Measurements from ENCODE around the gene TMEM125. TPM values are rescaled to one million over a fixed set of nuclear protein-coding genes. Genes with fewer than 3 reads are reported as not detected.

The TMEM125 gene
- total RNA-seq, 4 donors from 2014 or later: 0.24 to 1.0 TPM; not detected in 2

- TF ChIP-seq CTCF (IDR thresholded peaks at IDR 0.05): no peak
- no peak for ATAC-seq (ENCODE audit: low FRiP score)
Measured at GRCh38 chr1:43246466-43247213, 23.1 kb upstream of the TMEM125 start.

GRCh38 chr1:43247256-43247921 is 22.4 kb upstream of the TMEM125 start:
- DNase-seq (ENCODE audit: low spot score) (no peak), ATAC-seq (ENCODE audit: low FRiP score) (no peak)
- TF ChIP-seq CTCF (IDR thresholded peaks at IDR 0.05): no peak

More at GRCh38 chr1:43246466-43247213, 23.1 kb upstream of the TMEM125 start:
- no peak for DNase-seq (ENCODE audit: low spot score)

DNA sequence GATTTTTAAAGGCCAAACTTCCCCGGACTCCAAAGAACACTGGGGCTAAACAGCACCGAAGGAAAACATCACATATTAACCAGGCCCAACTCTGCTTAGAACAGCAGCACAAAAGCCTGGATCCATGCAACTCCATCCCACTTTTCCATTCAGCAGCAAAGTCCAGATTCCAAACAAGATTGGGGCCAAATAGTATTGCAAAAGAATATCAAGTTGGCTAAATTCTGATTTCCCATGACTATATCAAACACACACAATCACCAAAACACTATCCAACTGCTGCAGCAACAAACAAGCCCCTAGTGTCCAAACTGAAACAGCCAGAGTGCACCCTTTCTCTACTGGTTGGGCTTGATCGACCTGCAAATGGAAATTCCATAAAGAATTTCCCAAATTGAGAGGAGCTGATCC is 19.4 kb upstream of the TMEM125 start:
- TF ChIP-seq CTCF (IDR thresholded peaks at IDR 0.05): no peak
- no peak for DNase-seq (ENCODE audit: low spot score)
- no peak for ATAC-seq (ENCODE audit: low FRiP score)

- no peak for ATAC-seq (ENCODE audit: low FRiP score)
- DNase-seq (ENCODE audit: low spot score): no peak
- TF ChIP-seq CTCF (IDR thresholded peaks at IDR 0.05): no peak
Measured at GRCh38 chr1:43251024-43251423, 18.8 kb upstream of the TMEM125 start.

DNA sequence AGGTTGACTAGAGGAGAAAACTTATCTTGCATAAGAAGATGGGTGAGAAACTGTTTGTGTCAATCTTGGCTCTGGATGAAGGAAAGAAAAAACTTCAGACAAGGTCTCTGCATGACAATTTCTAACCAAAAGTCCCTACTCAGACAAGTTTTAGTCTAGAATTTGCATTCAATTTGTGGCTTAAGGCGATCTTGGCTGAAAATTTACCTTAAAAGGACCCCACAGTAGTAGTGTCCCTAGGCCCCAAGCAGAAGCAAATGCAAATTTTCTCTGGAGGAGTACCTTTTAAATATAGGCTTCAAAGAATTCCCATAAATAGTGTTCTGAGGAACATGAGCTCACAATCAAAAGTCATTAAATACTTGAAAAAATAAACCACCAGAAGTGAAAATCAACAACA is 17.6 kb upstream of the TMEM125 start:
- no peak for ATAC-seq (ENCODE audit: low FRiP score)
- no peak for DNase-seq (ENCODE audit: low spot score)
- no peak for TF ChIP-seq CTCF (IDR thresholded peaks at IDR 0.05)

DNA sequence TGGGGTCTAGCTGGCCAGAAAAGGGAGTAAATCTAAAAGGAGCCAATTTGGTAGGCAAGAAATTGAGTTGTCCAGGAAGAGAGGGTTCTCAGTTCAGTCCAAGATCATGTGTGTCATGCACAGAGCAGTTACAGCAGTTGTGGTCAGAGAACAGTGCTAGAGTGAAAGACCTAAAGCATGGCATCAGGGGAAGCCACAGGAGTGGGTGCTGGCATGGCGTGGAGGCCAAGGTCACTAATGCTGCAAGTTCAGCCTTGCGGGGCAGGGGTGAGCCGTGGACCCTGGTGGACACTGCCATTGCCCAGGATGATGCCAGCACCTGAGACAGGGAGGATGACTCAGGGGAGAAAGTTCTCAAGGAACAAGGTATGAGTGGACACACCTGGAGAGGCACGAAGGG is 16.6 kb upstream of the TMEM125 start:
- DNase-seq (ENCODE audit: low spot score) (no peak), ATAC-seq (ENCODE audit: low FRiP score) (no peak)
- no peak for TF ChIP-seq CTCF (IDR thresholded peaks at IDR 0.05)

DNA sequence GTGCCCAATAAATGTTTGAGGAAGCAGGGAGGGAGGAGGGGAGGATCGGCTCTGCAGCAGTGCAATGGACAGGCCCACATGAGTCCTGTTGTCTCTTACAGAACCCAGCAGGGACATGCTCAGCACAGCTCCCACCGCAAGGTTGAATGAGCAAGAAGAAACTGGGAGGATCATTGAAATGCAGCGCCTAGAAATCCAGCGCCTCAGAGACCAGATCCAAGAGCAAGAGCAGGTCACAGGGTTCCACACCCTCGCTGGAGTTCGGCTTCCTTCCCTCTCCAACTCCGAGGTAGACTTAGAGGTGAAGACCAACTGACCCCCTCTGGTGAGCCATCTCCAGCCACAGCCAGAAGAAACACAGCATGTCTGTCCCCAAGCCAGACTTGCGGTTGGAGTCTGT is 15.9 kb upstream of the TMEM125 start:
- no peak for TF ChIP-seq CTCF (IDR thresholded peaks at IDR 0.05)
- DNase-seq (ENCODE audit: low spot score): no peak
- no peak for ATAC-seq (ENCODE audit: low FRiP score)

Data from omental fat pad (tissue), 4 donors.